ENCODE results near the gene CD164L2.

The CD164L2 gene

GRCh38 chr1:27356277-27356618 lies 26.9 kb downstream of the CD164L2 start:
- H3K27me3 Mint-ChIP-seq: no peaks in the 10 kb centered on the region
- peaks cover 40% of the 10 kb centered on the region for H3K4me1 Mint-ChIP-seq (ENCODE audit: low read depth)
- H3K36me3 Mint-ChIP-seq (ENCODE audit: low read depth): peaks cover 2% of the 10 kb centered on the region
- no peak for DNase-seq
- H3K4me3 Mint-ChIP-seq: peak overlapping the region; percentile 70
- no peaks in the 10 kb centered on the region for H3K9me3 Mint-ChIP-seq
- peak overlapping the region; percentile 26 for H3K27ac Mint-ChIP-seq

GRCh38 chr1:27355683-27356082 lies 27.4 kb downstream of the CD164L2 start:
- H3K36me3 Mint-ChIP-seq (ENCODE audit: low read depth): peaks cover 2% of the 10 kb centered on the region
- H3K4me1 Mint-ChIP-seq (ENCODE audit: low read depth): peaks cover 40% of the 10 kb centered on the region
- no peak for DNase-seq
- no peaks in the 10 kb centered on the region for H3K27me3 Mint-ChIP-seq
- no peaks in the 10 kb centered on the region for H3K9me3 Mint-ChIP-seq
- no peak overlapping the region for H3K4me3 Mint-ChIP-seq
- no peak overlapping the region for H3K27ac Mint-ChIP-seq

GRCh38 chr1:27353629-27354028 lies 29.5 kb downstream of the CD164L2 start:
- Mint-ChIP-seq H3K27ac (peak overlapping the region; percentile 72), H3K4me3 (no peak overlapping the region), H3K36me3 (ENCODE audit: low read depth) (peaks cover 2% of the 10 kb centered on the region), H3K4me1 (ENCODE audit: low read depth) (peaks cover 31% of the 10 kb centered on the region), H3K27me3 (no peaks in the 10 kb centered on the region), H3K9me3 (no peaks in the 10 kb centered on the region)
- no peak for DNase-seq

GRCh38 chr1:27353166-27353565 lies 30.0 kb downstream of the CD164L2 start:
- Mint-ChIP-seq H3K4me3 (no peak overlapping the region), H3K4me1 (ENCODE audit: low read depth) (peaks cover 31% of the 10 kb centered on the region), H3K27ac (no peak overlapping the region), H3K36me3 (ENCODE audit: low read depth) (peaks cover 2% of the 10 kb centered on the region), H3K9me3 (no peaks in the 10 kb centered on the region), H3K27me3 (no peaks in the 10 kb centered on the region)
- no peak for DNase-seq

- Mint-ChIP-seq H3K9me3 (no peaks in the 10 kb centered on the region), H3K4me3 (no peak overlapping the region), H3K36me3 (ENCODE audit: low read depth) (peaks cover 2% of the 10 kb centered on the region), H3K4me1 (ENCODE audit: low read depth) (peaks cover 26% of the 10 kb centered on the region), H3K27ac (no peak overlapping the region), H3K27me3 (no peaks in the 10 kb centered on the region)
- DNase-seq: no peak
Measured at GRCh38 chr1:27351541-27352107, 31.5 kb downstream of the CD164L2 start.

GRCh38 chr1:27350663-27351540 lies 32.2 kb downstream of the CD164L2 start:
- H3K27ac Mint-ChIP-seq: no peak overlapping the region
- no peaks in the 10 kb centered on the region for H3K9me3 Mint-ChIP-seq
- no peak overlapping the region for H3K4me3 Mint-ChIP-seq
- no peak for DNase-seq
- peaks cover 25% of the 10 kb centered on the region for H3K4me1 Mint-ChIP-seq (ENCODE audit: low read depth)
- peaks cover 6% of the 10 kb centered on the region for H3K36me3 Mint-ChIP-seq (ENCODE audit: low read depth)
- H3K27me3 Mint-ChIP-seq: no peaks in the 10 kb centered on the region

GRCh38 chr1:27349784-27350662 lies 33.1 kb downstream of the CD164L2 start:
- no peaks in the 10 kb centered on the region for H3K9me3 Mint-ChIP-seq
- DNase-seq: peak; percentile 50
- H3K4me1 Mint-ChIP-seq (ENCODE audit: low read depth): peaks cover 19% of the 10 kb centered on the region
- H3K27me3 Mint-ChIP-seq: no peaks in the 10 kb centered on the region
- no peak overlapping the region for H3K27ac Mint-ChIP-seq
- H3K4me3 Mint-ChIP-seq: no peak overlapping the region
- peaks cover 9% of the 10 kb centered on the region for H3K36me3 Mint-ChIP-seq (ENCODE audit: low read depth)

GRCh38 chr1:27348861-27349783 lies 34.0 kb downstream of the CD164L2 start:
- Mint-ChIP-seq H3K4me1 (ENCODE audit: low read depth) (peaks cover 23% of the 10 kb centered on the region), H3K36me3 (ENCODE audit: low read depth) (peaks cover 9% of the 10 kb centered on the region), H3K27ac (peak overlapping the region; percentile 55), H3K4me3 (peak overlapping the region; percentile 54), H3K9me3 (no peaks in the 10 kb centered on the region), H3K27me3 (no peaks in the 10 kb centered on the region)
- DNase-seq: peak; percentile 65

- Mint-ChIP-seq H3K4me3 (no peak overlapping the region), H3K27ac (no peak overlapping the region), H3K27me3 (no peaks in the 10 kb centered on the region), H3K36me3 (ENCODE audit: low read depth) (peaks cover 6% of the 10 kb centered on the region), H3K4me1 (ENCODE audit: low read depth) (peaks cover 43% of the 10 kb centered on the region), H3K9me3 (no peaks in the 10 kb centered on the region)
- DNase-seq: no peak
Measured at GRCh38 chr1:27346991-27347624, 36.0 kb downstream of the CD164L2 start.

- H3K4me1 Mint-ChIP-seq (ENCODE audit: low read depth): peaks cover 50% of the 10 kb centered on the region
- DNase-seq: no peak
- peaks cover 6% of the 10 kb centered on the region for H3K36me3 Mint-ChIP-seq (ENCODE audit: low read depth)
- no peaks in the 10 kb centered on the region for H3K27me3 Mint-ChIP-seq
- H3K4me3 Mint-ChIP-seq: no peak overlapping the region
- no peaks in the 10 kb centered on the region for H3K9me3 Mint-ChIP-seq
- no peak overlapping the region for H3K27ac Mint-ChIP-seq
Measured at GRCh38 chr1:27346357-27346756, 36.8 kb downstream of the CD164L2 start.

GRCh38 chr1:27345272-27345671 lies 37.9 kb downstream of the CD164L2 start:
- Mint-ChIP-seq H3K27ac (peak overlapping the region; percentile 10), H3K9me3 (no peaks in the 10 kb centered on the region), H3K4me1 (ENCODE audit: low read depth) (peaks cover 58% of the 10 kb centered on the region), H3K36me3 (ENCODE audit: low read depth) (peaks cover 6% of the 10 kb centered on the region), H3K4me3 (no peak overlapping the region), H3K27me3 (no peaks in the 10 kb centered on the region)
- DNase-seq: no peak

- Mint-ChIP-seq H3K27ac (peak overlapping the region; percentile 87), H3K9me3 (no peaks in the 10 kb centered on the region), H3K4me1 (ENCODE audit: low read depth) (peaks cover 65% of the 10 kb centered on the region), H3K36me3 (ENCODE audit: low read depth) (peaks cover 10% of the 10 kb centered on the region), H3K27me3 (no peaks in the 10 kb centered on the region), H3K4me3 (peak overlapping the region; percentile 79)
- no peak for DNase-seq
Measured at GRCh38 chr1:27343639-27344025, 39.5 kb downstream of the CD164L2 start.

- H3K36me3 Mint-ChIP-seq (ENCODE audit: low read depth): peaks cover 13% of the 10 kb centered on the region
- DNase-seq: peak; percentile 72
- peak overlapping the region; percentile 87 for H3K27ac Mint-ChIP-seq
- H3K27me3 Mint-ChIP-seq: no peaks in the 10 kb centered on the region
- H3K9me3 Mint-ChIP-seq: no peaks in the 10 kb centered on the region
- peaks cover 65% of the 10 kb centered on the region for H3K4me1 Mint-ChIP-seq (ENCODE audit: low read depth)
- peak overlapping the region; percentile 79 for H3K4me3 Mint-ChIP-seq
Measured at GRCh38 chr1:27342778-27343638, 40.1 kb downstream of the CD164L2 start.
